Muscle of back (tissue), 11 donors: ENCODE measurements around the gene LCN1. TPM values are rescaled to one million over a fixed set of nuclear protein-coding genes. Genes with fewer than 3 reads are reported as not detected.

Experiments
- DNase-seq, 3 donors: peaks; one replicate each; pipeline versions ENCODE4 v3.0.0 to v3.0.0-alpha.2; 2013
- polyA plus RNA-seq, 10 donors: library from polyadenylated mRNA; unstranded; fragments of 120-200 nt; gene quantifications; one replicate each; pipeline ENCODE4 v1.2.1, GENCODE V29; 2013; ENCODE audit not compliant: insufficient read length in 10 of 10

LCN1 gene
- polyA plus RNA-seq, 10 donors = not detected

GRCh38 chr9:135488527-135488926 is 32.7 kb upstream of the LCN1 start:
- no peak for DNase-seq

GRCh38 chr9:135489188-135489906 is 31.9 kb upstream of the LCN1 start:
- no peak for DNase-seq

GRCh38 chr9:135490166-135490870 is 30.9 kb upstream of the LCN1 start:
- no peak for DNase-seq

GRCh38 chr9:135490980-135491464 is 30.2 kb upstream of the LCN1 start:
- no peak for DNase-seq

- no peak for DNase-seq
Measured at GRCh38 chr9:135491764-135492163, 29.5 kb upstream of the LCN1 start.

GRCh38 chr9:135492886-135493669 is 28.2 kb upstream of the LCN1 start:
- DNase-seq = no peak

- DNase-seq = no peak
Measured at GRCh38 chr9:135494791-135495559, 26.3 kb upstream of the LCN1 start.

- DNase-seq = no peak
Measured at GRCh38 chr9:135498381-135499126, 22.7 kb upstream of the LCN1 start.

- peak; percentile 83 to 94 (median 90) for DNase-seq
Measured at GRCh38 chr9:135499326-135500070, 21.7 kb upstream of the LCN1 start.

- no peak for DNase-seq
Measured at GRCh38 chr9:135500071-135500524, 21.1 kb upstream of the LCN1 start.

- peak; percentile 82 to 94 (median 90) for DNase-seq
Measured at GRCh38 chr9:135500525-135501260, 20.5 kb upstream of the LCN1 start, which contains the start of gene MRPS2. Gene MRPS2 (plus strand): TSS chr9:135500682. CDS start chr9:135500711, 29 bp downstream.

GRCh38 chr9:135501261-135502167 is 19.7 kb upstream of the LCN1 start:
- DNase-seq = no peak

- DNase-seq = no peak
Measured at GRCh38 chr9:135502168-135502872, 18.9 kb upstream of the LCN1 start.

GRCh38 chr9:135502873-135503321 is 18.3 kb upstream of the LCN1 start:
- no peak for DNase-seq

- no peak for DNase-seq
Measured at GRCh38 chr9:135503371-135504261, 17.6 kb upstream of the LCN1 start.
